Measurements from ENCODE around the gene POU3F1.

POU3F1 gene

GRCh38 chr1:38074302-38074677 is 27.7 kb upstream of the POU3F1 start:
- in situ Hi-C loops (cut with HindIII; ENCODE audit: low sequenced_read_pairs) = loop anchor here (25.0 kb wide), 1 partner anchor 413 kb away; no protein-coding TSS in a partner anchor

GRCh38 chr1:38073534-38074301 is 27.1 kb upstream of the POU3F1 start:
- in situ Hi-C loops (cut with HindIII; ENCODE audit: low sequenced_read_pairs) = loop anchor here (25.0 kb wide), 1 partner anchor 414 kb away; no protein-coding TSS in a partner anchor

DNA sequence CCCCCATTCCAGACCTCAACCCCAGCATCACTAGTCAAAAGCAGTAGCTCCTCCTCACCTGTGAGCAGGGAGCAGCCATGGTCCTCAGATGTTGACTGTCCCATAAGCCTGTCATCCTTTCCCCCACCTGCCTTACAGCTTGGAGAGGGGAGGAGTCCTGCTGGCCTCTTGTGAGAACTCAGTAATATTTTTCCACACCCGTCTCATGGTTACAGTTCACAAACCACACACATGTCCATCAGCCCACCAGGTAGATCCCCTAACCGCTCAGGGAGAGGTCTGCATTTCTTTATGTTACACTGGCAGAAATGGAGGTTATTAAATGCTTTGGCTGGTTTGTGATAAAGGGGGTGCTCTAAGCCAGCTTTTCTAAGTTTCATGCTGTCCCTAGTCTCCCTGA is 26.3 kb upstream of the POU3F1 start:
- in situ Hi-C loops (cut with HindIII; ENCODE audit: low sequenced_read_pairs) = loop anchor here (25.0 kb wide), 1 partner anchor 414 kb away; no protein-coding TSS in a partner anchor

- in situ Hi-C loops (cut with HindIII; ENCODE audit: low sequenced_read_pairs) = loop anchor here (25.0 kb wide), 1 partner anchor 416 kb away; no protein-coding TSS in a partner anchor
Measured at GRCh38 chr1:38071312-38072256, 25.0 kb upstream of the POU3F1 start.

GRCh38 chr1:38068980-38069340 is 22.4 kb upstream of the POU3F1 start:
- in situ Hi-C loops (cut with HindIII; ENCODE audit: low sequenced_read_pairs) = loop anchor here (25.0 kb wide), 1 partner anchor 418 kb away; no protein-coding TSS in a partner anchor

DNA sequence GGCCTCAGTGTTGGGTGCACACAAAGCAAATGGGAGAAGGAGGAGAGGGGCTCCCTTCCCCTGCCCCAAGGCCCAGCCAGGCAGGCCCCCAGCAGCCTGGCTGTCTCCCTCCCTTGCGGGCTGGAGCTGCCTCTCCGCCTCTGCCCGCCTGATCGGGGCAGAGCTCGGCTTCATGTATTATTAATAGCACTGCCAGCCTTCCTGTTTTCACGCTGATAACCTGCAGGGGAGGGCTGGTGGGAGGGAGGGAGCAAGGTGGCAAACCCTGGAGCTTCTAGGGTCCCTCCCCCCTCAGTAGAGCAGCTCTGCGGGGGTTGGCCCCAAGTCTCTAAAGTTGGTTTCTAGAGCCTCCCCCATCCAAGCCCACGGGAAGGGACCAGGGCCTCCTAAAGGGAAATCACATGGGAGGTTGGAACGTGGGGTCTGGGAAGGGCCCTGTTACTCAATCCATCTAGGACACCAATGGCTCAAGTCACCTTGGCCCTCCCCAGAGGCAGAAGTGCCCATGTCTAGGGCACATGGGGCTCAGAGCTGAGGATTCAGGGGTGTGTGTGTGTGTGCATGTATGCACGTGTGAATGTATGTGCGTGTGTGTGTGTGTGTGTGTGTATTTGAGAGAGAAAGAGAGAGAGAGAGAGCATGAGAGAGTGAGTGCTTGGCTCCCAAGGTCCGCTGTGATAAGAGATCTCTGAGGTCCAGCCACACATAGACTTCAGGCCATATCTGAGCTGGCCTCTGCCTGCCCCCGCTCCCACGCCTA is 21.8 kb upstream of the POU3F1 start:
- in situ Hi-C loops (cut with HindIII; ENCODE audit: low sequenced_read_pairs) = loop anchor here (25.0 kb wide), 1 partner anchor 419 kb away; no protein-coding TSS in a partner anchor

DNA sequence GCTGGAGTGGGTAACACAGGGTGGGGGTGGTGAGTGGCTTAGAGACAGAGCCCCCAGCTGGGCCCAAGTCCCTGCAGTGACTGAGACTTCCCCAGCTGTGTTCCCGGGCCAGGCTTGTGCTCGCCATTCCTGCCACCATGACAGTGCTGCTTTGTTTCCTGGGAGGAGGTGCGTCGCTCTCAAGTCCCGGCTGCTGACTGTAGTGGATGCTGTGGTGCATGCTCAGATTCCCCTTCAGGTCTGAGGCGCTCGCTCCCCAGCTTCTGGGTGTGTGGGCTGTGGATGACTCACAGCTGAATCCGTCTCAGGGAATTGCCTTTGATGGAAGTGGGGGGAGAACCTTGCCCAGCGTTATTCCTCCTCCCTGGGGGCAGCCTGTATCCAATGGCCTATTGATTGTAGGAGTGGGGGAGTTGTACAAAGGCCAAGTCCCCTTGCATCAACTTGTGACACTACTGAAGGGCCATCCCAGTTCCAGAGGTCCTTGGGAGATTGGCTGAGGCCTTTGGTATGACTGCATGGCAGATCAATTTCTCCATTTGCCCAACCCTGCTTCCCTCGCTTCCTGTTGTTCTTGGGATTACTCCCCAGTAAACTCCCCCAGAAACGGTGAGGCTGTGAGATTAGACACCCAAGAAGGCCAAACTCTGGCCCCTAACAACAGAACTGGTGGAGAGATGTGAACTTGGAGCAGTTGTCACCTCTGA is 17.8 kb upstream of the POU3F1 start:
- in situ Hi-C loops (cut with HindIII; ENCODE audit: low sequenced_read_pairs) = loop anchor here (25.0 kb wide), 1 partner anchor 423 kb away; no protein-coding TSS in a partner anchor

- in situ Hi-C loops (cut with HindIII; ENCODE audit: low sequenced_read_pairs) = loop anchor here (25.0 kb wide), 1 partner anchor 424 kb away; no protein-coding TSS in a partner anchor
Measured at GRCh38 chr1:38063616-38064015, 17.0 kb upstream of the POU3F1 start.

DNA sequence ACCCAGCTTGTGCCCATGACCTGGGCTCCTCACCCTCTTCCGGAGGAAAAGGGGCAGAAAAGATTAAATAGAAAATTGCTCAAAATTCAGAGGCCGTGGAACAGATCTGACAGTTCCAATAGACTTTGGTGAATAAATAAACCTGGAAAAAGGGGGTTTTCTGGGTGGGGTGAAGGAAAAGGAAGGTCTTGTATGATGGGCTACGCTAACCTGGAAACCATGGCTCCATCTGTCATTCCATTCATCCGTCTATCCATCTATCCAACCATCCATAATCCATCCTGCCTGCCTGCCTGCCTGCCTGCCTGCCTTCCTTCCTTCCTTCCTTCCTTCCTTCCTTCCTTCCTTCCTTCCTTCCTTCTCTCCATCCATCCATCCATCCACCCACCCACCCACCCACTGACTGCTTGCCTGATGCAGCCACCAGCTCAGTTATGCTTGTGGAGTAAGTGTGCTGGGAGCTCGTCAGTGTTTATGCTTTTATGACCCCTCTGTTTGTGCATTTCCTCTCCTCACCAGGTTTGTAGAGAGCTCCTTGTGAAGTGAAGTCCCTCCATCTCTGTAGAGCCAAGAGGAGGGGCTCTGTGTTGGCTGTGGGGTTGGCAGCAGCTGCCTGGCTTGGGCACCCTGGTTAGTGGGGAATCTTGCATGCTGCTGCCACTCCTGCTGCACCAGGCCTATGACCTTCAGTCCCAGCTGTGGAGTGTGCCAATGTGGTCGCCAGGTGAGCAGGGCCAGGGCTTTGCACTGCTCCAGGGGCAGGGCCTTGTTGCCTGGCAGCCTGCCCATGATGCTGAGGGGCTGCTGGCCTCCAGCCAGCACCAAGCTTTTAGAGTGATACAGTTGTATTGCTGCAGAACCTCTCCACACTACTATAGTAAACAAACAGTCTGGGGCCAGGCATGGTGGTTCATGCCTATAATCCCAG is 16.0 kb upstream of the POU3F1 start:
- in situ Hi-C loops (cut with HindIII; ENCODE audit: low sequenced_read_pairs) = loop anchor here (25.0 kb wide), 1 partner anchor 425 kb away; no protein-coding TSS in a partner anchor

- in situ Hi-C loops (cut with HindIII; ENCODE audit: low sequenced_read_pairs) = loop anchor here (25.0 kb wide), 1 partner anchor 425 kb away; no protein-coding TSS in a partner anchor
Measured at GRCh38 chr1:38061883-38062328, 15.3 kb upstream of the POU3F1 start.

DNA sequence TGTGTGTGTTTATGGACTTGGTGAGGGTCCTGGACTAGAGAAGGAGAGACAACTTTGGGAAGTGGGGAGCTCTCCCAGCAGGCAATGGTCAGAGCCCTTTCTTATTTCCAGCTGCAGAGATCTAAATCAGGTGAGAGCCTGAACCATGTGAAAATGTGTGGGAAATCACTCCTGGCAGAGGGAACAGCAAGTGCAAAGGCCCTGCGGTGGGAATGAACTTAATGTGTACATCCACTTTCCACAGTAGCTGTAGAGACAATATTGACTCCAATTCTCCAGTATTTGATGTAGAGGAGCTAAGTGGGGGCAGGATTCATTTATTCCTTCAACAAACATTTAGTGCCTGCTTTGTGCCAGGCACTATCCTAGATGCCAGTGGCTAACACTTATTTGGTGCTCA is 14.7 kb upstream of the POU3F1 start:
- in situ Hi-C loops (cut with HindIII; ENCODE audit: low sequenced_read_pairs) = loop anchor here (25.0 kb wide), 1 partner anchor 426 kb away; no protein-coding TSS in a partner anchor

DNA sequence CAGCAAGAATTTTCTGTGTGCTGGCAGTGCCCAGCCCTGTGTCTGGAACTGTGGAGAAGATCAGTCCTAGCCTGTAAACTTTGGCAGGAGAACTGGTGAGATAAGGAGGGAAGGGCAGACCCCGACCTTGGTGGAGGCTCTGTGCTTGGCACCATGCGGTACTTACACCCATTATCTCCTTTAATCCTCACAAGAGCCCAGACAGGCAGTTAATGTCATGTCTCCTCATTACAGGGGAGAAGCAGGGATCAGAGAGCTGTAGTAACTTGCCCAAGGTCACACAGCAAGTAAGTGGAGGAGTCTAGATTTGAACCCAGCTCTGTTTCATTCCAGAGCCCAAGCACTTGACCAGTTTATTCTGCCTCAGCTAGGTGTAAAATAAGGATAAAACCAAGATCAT is 13.9 kb upstream of the POU3F1 start:
- in situ Hi-C loops (cut with HindIII; ENCODE audit: low sequenced_read_pairs) = loop anchor here (25.0 kb wide), 1 partner anchor 427 kb away; no protein-coding TSS in a partner anchor

- in situ Hi-C loops (cut with HindIII; ENCODE audit: low sequenced_read_pairs) = loop anchor here (25.0 kb wide), 1 partner anchor 428 kb away; no protein-coding TSS in a partner anchor
Measured at GRCh38 chr1:38059635-38060250, 13.2 kb upstream of the POU3F1 start.

- in situ Hi-C loops (cut with HindIII; ENCODE audit: low sequenced_read_pairs) = loop anchor here (25.0 kb wide), 1 partner anchor 431 kb away; no protein-coding TSS in a partner anchor
Measured at GRCh38 chr1:38055965-38056364, 9.4 kb upstream of the POU3F1 start.

DNA sequence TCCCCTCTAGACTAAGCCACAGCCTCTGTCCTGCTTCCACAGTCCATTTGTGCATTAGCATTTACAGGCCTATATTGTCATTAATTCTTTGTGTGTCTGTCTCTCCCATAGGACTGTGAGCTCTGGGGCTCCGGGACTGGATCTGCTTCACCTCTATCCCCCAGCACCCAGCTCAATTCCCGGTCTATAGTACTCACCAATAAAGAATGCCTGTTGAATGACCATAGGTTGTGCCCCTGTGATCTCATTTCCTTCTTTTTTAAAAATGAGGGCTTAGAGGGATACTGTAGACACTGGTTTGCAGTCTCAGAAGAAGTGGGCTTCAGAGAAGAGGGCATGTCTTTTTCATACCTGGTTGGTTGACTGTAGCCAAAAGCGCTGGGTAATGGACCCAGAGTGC is 8.8 kb upstream of the POU3F1 start:
- in situ Hi-C loops (cut with HindIII; ENCODE audit: low sequenced_read_pairs) = loop anchor here (25.0 kb wide), 1 partner anchor 432 kb away; no protein-coding TSS in a partner anchor

DNA sequence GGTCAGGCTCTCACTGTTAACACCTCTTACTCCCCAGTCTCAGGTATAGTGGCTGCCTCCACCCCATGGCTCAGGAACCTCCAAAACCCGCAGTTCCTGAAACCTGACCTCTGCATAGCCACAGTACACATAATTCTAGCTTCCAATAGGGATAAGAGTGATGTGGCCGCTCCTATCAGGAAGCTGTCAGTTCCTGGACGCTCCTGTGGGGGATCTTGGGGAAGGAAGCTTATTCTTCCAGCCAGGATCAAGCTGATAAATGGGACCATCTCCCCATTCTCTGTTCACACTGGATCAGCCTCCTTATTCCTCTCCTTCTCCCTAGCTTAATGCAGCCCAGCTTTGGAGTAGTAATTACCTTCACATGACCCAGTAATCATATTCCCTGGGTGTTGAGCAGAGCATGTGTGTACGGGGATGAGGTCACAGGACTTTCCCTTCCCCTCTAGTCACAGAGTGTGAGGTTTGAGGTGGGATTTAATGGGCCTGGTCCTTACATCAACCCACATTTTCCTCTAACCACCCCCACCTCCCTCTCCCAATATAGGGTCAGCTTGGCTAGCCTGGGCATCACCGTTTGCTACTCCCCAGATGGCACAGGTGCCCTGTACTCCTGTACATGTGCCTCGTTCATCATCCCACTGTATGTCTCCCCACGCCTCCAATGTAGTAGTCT is 7.0 kb upstream of the POU3F1 start:
- in situ Hi-C loops (cut with HindIII; ENCODE audit: low sequenced_read_pairs) = loop anchor here (25.0 kb wide), 1 partner anchor 434 kb away; no protein-coding TSS in a partner anchor

GRCh38 chr1:38052750-38053415 is 6.3 kb upstream of the POU3F1 start:
- in situ Hi-C loops (cut with HindIII; ENCODE audit: low sequenced_read_pairs) = loop anchor here (25.0 kb wide), 1 partner anchor 434 kb away; no protein-coding TSS in a partner anchor

Measured in DLD1 (cell line).